Measurements from ENCODE around the gene FRMPD4. TPM values are rescaled to one million over a fixed set of nuclear protein-coding genes. Genes with fewer than 3 reads are reported as not detected.

FRMPD4 gene
- total and polyA plus RNA-seq, 2 of the 13 experiments (the other 11 are each of a cell fraction or from before 2014, with no cell fraction given): not detected

- H3K79me2 ChIP-seq (ENCODE audit: insufficient read depth, low read length): no peaks in the 10 kb centered on the region
- CTCF ChIA-PET (ENCODE audit: low intra/inter-chr PET ratio, low total read pairs): no interaction called here
- intact Hi-C loops (cut with micrococcal nuclease; ENCODE audit: unreplicated experiment): no loop called here
- no peaks in the 10 kb centered on the region for H3K36me3 ChIP-seq (replicated peaks in 1 of 2; ENCODE audit: control insufficient read depth in 1 of 2, insufficient read depth in 2 of 2, low read length in 2 of 2)
- POLR2A ChIA-PET: no interaction called here
- TF ChIP-seq SCMH1 (CRISPR knock-in tag; IDR thresholded peaks at IDR 0.05; ENCODE audit: borderline replicate concordance) (no peak), MZF1 (CRISPR knock-in tag; IDR thresholded peaks at IDR 0.05; ENCODE audit: borderline replicate concordance) (no peak), ZFP36 (IDR thresholded peaks at IDR 0.05; ENCODE audit: borderline replicate concordance, low read depth, low read length, partially characterized antibody) (no peak), MXD3 (CRISPR knock-in tag; IDR thresholded peaks at IDR 0.05) (no peak), BATF2 (CRISPR knock-in tag; IDR thresholded peaks at IDR 0.05) (no peak), ELK4 (CRISPR knock-in tag; IDR thresholded peaks at IDR 0.05; ENCODE audit: borderline replicate concordance) (no peak), ZNF280B (CRISPR knock-in tag; IDR thresholded peaks at IDR 0.05; ENCODE audit: borderline replicate concordance) (no peak), PATZ1 (CRISPR knock-in tag; IDR thresholded peaks at IDR 0.05) (no peak), ZKSCAN5 (CRISPR knock-in tag; IDR thresholded peaks at IDR 0.05) (no peak), PAWR (CRISPR knock-in tag; IDR thresholded peaks at IDR 0.05; ENCODE audit: borderline replicate concordance) (no peak), MED13 (CRISPR knock-in tag; IDR thresholded peaks at IDR 0.05) (no peak), SMARCE1 (IDR thresholded peaks at IDR 0.05; ENCODE audit: borderline replicate concordance) (no peak)
- H4K20me1 ChIP-seq (ENCODE audit: insufficient read depth, low read length): no peaks in the 10 kb centered on the region
- H2AFZ ChIP-seq (ENCODE audit: low read length): no peak overlapping the region
- no peak overlapping the region for H3K4me2 ChIP-seq (ENCODE audit: low read depth, low read length)
- no peaks in the 10 kb centered on the region for H3K4me1 ChIP-seq (ENCODE audit: insufficient read depth, low read length)
- no TSS peak for BruUV-seq (replicated peaks)
- 40% methylated on average over 3 of the region's 3 CpGs for WGBS (ENCODE audit: low lambda C conversion rate)
- H3K9ac ChIP-seq (ENCODE audit: insufficient read depth, low read depth, low read length): no peak overlapping the region
- FAIRE-seq (no peak), DNase-seq (ENCODE audit: low spot score) (no peak), ATAC-seq (no peak)
- in situ Hi-C loops (cut with HindIII; ENCODE audit: extremely low pct_ligation_motif_present, low pct_unique_long_range_greater_than_20kb): no loop called here
- H3K27me3 ChIP-seq (ENCODE audit: control insufficient read depth in 1 of 2, insufficient read depth in 2 of 2, low read length in 2 of 2): no peaks in the 10 kb centered on the region
- H3K27ac ChIP-seq (ENCODE audit: extremely low read length, insufficient read depth, low read length): no peak overlapping the region
- H3K4me3 ChIP-seq (replicated peaks in 1 of 3; ENCODE audit: insufficient read depth in 1 of 3, low read depth in 2 of 3, low read length in 3 of 3): no peak overlapping the region
- no peaks in the 10 kb centered on the region for H3K9me3 ChIP-seq (ENCODE audit: low read length)
These were observed 342.7 kb downstream of the FRMPD4 start for GRCh38 chrX:12480956-12481355.

Data from HepG2 (cell line).